Measurements from ENCODE around the gene ZFPM1.
"Not testable (repeated sequence)": the region's sequence is repeated elsewhere in the genome, so short reads cannot be mapped to it uniquely, and the experiment has no call there.

GRCh38 chr16:88485366-88485741, 32.3 kb downstream of the ZFPM1 start:
- TF ChIP-seq ATF3 (IDR thresholded peaks at IDR 0.05); YY1 (IDR thresholded peaks at IDR 0.05); CTCF (IDR thresholded peaks at IDR 0.05; ENCODE audit: low read depth, low read length, missing input control); EGR1 (IDR thresholded peaks at IDR 0.05; ENCODE audit: low read depth in 2 of 2); REST (IDR thresholded peaks at IDR 0.05): not testable (repeated sequence)

All from liver (tissue), 3 donors.